ENCODE results near the gene NIPBL. TPM values are rescaled to one million over a fixed set of nuclear protein-coding genes. Genes with fewer than 3 reads are reported as not detected.
A peak's percentile ranks its signal among the peaks of the same experiment; 100 is the strongest.
"Not testable (repeated sequence)": the region's sequence is repeated elsewhere in the genome, so short reads cannot be mapped to it uniquely, and the experiment has no call there.

The NIPBL gene, protein sequence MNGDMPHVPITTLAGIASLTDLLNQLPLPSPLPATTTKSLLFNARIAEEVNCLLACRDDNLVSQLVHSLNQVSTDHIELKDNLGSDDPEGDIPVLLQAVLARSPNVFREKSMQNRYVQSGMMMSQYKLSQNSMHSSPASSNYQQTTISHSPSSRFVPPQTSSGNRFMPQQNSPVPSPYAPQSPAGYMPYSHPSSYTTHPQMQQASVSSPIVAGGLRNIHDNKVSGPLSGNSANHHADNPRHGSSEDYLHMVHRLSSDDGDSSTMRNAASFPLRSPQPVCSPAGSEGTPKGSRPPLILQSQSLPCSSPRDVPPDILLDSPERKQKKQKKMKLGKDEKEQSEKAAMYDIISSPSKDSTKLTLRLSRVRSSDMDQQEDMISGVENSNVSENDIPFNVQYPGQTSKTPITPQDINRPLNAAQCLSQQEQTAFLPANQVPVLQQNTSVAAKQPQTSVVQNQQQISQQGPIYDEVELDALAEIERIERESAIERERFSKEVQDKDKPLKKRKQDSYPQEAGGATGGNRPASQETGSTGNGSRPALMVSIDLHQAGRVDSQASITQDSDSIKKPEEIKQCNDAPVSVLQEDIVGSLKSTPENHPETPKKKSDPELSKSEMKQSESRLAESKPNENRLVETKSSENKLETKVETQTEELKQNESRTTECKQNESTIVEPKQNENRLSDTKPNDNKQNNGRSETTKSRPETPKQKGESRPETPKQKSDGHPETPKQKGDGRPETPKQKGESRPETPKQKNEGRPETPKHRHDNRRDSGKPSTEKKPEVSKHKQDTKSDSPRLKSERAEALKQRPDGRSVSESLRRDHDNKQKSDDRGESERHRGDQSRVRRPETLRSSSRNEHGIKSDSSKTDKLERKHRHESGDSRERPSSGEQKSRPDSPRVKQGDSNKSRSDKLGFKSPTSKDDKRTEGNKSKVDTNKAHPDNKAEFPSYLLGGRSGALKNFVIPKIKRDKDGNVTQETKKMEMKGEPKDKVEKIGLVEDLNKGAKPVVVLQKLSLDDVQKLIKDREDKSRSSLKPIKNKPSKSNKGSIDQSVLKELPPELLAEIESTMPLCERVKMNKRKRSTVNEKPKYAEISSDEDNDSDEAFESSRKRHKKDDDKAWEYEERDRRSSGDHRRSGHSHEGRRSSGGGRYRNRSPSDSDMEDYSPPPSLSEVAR (N-terminal part only)
- total RNA-seq (2014; rRNA removed; shearing (Covaris generic); ENCODE audit: low replicate concordance) = 9.1 and 9.6 TPM in 2 replicates

- peak; percentile 88 for DNase-seq (ENCODE audit: low read depth)
- in situ Hi-C loops (cut with HindIII; ENCODE audit: low pct_unique_long_range_greater_than_20kb, low sequenced_read_pairs) = no loop called here
Observed at GRCh38 chr5:36876299-36876964, at the start of gene NIPBL. TSS of gene NIPBL (plus strand) at chr5:36876769. CDS start at chr5:36953697, 76,928 bp downstream.

DNA sequence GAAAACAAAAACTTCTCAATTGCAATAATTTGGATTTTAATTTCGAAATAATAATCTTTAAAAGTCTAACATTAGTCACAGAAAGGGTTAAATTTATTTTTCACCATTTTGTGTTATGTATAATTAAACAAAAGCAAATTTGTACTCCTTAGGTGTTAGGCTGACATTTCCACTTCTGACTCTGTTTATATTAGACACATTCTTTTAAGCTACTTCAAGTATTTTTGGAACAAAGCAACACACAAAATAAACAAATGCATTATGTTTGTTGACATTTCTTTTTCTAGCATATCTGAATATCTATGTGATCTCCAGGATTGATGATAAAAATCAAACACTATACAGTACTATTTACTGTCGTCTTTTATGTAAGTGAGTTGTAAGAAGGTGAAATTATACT lies 44.3 kb upstream of the NIPBL start:
- in situ Hi-C loops (cut with HindIII; ENCODE audit: low pct_unique_long_range_greater_than_20kb, low sequenced_read_pairs) = no loop called here
- DNase-seq (ENCODE audit: low read depth) = no peak

- in situ Hi-C loops (cut with HindIII; ENCODE audit: low pct_unique_long_range_greater_than_20kb, low sequenced_read_pairs) = no loop called here
- no peak for DNase-seq (ENCODE audit: low read depth)
Observed at GRCh38 chr5:36836831-36837230, 39.7 kb upstream of the NIPBL start.

DNA sequence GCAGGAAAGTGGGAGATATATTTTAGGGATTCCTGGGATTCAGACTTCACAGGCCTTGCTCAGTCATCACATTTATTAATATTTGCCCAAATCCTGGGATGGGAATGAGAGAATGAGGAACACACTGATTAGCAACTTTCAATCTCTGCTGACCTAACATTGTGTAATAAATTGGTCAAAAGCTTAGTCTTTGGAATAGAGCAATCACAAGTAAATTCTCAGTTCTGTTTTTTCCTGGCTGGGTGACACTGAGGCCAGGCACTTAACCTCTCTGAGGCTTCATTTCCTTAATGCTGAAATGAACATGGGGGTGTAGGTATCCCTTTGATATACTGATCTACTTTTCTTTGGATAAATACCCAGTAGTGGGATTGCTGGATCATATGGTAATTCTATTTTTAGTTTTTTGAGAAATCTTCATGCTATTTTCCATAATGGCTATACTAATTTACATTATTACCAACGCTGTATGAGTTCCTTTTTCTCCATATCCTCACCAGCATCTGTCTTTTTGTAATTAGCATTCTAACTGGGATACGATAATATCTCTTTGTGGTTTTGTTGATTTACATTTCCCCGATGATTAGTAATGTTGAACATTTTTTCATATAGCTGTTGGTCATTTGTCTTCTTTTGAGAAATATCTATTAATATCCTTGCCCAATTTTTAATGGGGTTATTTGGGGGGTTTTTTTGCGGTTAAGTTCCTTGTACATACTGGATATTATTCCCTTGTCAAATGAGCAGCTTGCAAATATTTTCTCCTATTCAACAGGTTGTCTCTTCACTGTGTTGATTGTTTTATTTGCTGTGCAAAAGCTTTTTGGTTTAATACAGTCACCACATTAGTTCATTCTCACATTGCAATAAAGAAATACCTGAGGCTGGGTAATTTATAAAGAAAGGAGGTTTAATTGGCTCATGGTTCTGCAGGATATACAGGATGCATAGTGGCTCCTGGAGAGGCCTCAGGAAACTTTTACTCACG lies 36.8 kb upstream of the NIPBL start:
- in situ Hi-C loops (cut with HindIII; ENCODE audit: low pct_unique_long_range_greater_than_20kb, low sequenced_read_pairs) = no loop called here

DNA sequence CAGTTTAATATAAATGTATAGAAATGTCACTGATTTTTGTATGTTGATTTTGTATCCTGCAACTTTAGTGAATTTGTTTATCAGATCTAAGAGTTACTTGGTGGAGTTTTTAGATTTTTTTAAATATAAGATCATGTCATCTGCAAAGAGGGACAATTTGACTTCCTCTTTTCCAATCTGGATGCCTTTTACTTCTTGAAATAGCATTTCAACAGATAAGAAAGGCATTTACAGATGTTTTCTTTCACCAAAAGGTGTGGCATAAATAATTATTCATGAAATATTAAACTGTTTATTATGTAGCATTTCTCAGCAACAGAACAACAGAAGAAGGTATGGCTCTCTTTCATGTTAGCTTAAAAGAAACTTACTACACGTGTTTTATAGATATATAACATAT lies 34.9 kb upstream of the NIPBL start:
- no peak for DNase-seq (ENCODE audit: low read depth)
- in situ Hi-C loops (cut with HindIII; ENCODE audit: low pct_unique_long_range_greater_than_20kb, low sequenced_read_pairs) = no loop called here

More for the DNA sequence above, 36.8 kb upstream of the NIPBL start:
- DNase-seq (ENCODE audit: low read depth) = no peak

DNA sequence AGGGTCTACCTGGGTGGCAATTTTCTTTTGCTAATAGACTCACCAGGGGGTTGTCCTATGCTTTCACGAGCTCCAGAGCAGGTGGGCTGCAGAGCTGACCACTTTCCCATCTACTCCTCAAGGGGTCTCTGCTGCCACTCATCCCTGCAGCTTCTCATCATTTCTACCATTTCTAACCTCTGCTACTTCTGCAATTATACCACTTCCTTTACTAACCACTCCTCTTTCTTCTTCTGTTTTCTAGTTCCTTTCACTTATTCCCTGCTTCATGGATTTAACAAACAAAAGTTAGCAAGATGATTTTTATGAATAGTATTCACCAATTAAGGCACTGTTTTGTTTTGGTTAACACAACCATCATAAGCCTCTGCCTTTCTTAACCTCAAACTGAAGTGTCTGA lies 34.5 kb upstream of the NIPBL start:
- in situ Hi-C loops (cut with HindIII; ENCODE audit: low pct_unique_long_range_greater_than_20kb, low sequenced_read_pairs) = no loop called here
- no peak for DNase-seq (ENCODE audit: low read depth)

DNA sequence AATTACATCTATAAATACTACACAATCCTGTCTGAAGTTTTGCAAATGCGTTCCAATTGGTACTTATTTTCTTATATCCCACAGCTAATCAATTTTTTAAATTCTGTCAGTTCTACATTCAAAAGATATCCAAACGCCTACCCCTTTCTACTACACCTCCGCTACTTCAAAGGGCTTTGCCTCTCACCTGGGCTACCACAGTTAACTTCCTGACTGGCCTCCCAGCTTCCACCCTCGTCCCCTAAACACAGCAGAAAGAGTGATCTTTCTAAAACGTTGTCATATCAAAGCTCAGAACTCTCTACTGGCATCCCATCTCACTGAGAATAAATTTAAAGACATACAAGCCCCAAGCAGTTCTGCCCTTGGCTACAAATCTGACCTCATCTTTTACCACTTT lies 32.3 kb upstream of the NIPBL start:
- no peak for DNase-seq (ENCODE audit: low read depth)
- in situ Hi-C loops (cut with HindIII; ENCODE audit: low pct_unique_long_range_greater_than_20kb, low sequenced_read_pairs) = no loop called here

- DNase-seq (ENCODE audit: low read depth); in situ Hi-C loops (cut with HindIII; ENCODE audit: low pct_unique_long_range_greater_than_20kb, low sequenced_read_pairs): not testable (repeated sequence)
Observed at GRCh38 chr5:36848545-36848944, 28.0 kb upstream of the NIPBL start.

- in situ Hi-C loops (cut with HindIII; ENCODE audit: low pct_unique_long_range_greater_than_20kb, low sequenced_read_pairs) = not testable (repeated sequence)
Observed at GRCh38 chr5:36852903-36853302, 23.7 kb upstream of the NIPBL start.

GRCh38 chr5:36854402-36855140 lies 22.0 kb upstream of the NIPBL start:
- no peak for DNase-seq (ENCODE audit: low read depth)
- in situ Hi-C loops (cut with HindIII; ENCODE audit: low pct_unique_long_range_greater_than_20kb, low sequenced_read_pairs) = no loop called here

More at GRCh38 chr5:36852903-36853302, 23.7 kb upstream of the NIPBL start:
- DNase-seq (ENCODE audit: low read depth) = not testable (repeated sequence)

GRCh38 chr5:36855141-36855495 lies 21.5 kb upstream of the NIPBL start:
- in situ Hi-C loops (cut with HindIII; ENCODE audit: low pct_unique_long_range_greater_than_20kb, low sequenced_read_pairs) = no loop called here
- DNase-seq (ENCODE audit: low read depth) = no peak

DNA sequence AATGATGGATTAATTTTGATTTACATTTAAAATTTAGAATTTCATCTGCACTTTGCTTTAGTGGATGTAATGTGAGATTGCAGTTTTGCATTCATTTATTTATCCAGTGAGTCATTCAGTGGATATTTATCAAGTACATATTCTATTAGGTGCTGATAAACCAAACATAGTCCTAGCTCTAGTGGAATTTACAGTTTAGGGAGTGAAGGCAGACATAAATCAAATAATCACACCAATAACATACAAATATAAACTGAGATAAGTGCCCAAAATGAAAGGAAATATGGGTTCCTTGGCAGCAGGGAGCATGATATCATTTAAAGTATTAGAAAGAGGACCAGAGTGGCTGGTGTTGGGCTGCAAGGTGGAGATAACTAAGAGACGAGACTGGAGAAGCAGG lies 14.7 kb upstream of the NIPBL start:
- in situ Hi-C loops (cut with HindIII; ENCODE audit: low pct_unique_long_range_greater_than_20kb, low sequenced_read_pairs) = no loop called here
- DNase-seq (ENCODE audit: low read depth) = no peak

DNA sequence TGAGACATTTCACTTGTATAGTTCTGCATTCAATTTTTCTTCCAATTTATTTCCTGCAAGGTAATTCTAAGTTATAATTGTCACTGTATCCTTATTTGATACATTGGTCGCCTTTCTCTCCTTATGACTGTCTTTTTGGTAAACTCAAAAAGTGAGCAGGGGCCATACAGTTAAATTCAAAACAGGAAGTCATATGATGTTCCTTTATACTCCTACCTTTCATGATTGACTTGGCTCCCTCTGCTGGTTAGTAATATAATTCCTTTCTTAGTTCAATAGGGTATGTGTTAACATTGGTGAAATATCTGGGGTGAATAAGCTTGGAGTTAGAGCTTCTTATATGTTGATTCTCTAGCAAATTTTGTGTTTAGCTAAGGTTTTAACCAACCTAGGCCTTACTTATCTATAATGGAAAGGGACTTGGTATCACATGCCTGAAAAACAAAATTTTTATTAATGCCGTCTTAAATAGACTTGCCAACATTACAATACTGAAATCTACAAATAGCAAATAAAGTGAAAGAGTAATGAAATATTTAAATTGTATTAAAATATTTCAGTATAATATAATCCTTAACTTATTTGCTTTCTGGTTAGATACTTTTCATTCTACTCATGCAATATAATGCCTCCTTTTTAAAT lies 6.0 kb upstream of the NIPBL start:
- peak; percentile 57 for DNase-seq (ENCODE audit: low read depth)
- in situ Hi-C loops (cut with HindIII; ENCODE audit: low pct_unique_long_range_greater_than_20kb, low sequenced_read_pairs) = no loop called here

GRCh38 chr5:36874465-36874864 lies 2.1 kb upstream of the NIPBL start:
- in situ Hi-C loops (cut with HindIII; ENCODE audit: low pct_unique_long_range_greater_than_20kb, low sequenced_read_pairs) = no loop called here
- peak; percentile 19 for DNase-seq (ENCODE audit: low read depth)

- DNase-seq (ENCODE audit: low read depth) = peak; percentile 58
- in situ Hi-C loops (cut with HindIII; ENCODE audit: low pct_unique_long_range_greater_than_20kb, low sequenced_read_pairs) = no loop called here
Observed at GRCh38 chr5:36875051-36875789, 1.3 kb upstream of the NIPBL start.

Measured in Caki2 (cell line).